HepG2 (cell line): ENCODE measurements around the gene SEMA4C.

Source experiments
- ASH2L ChIP-seq: fragments of 300-600, 200-600 bp; sonication (generic); IDR thresholded peaks from 2 replicates; pipeline ENCODE4 v1.7.0; 2017; ENCODE audit warnings: low read depth, mild to moderate bottlenecking, moderate library complexity, mixed read lengths, low read length; ENCODE audit not compliant: insufficient read length
- CREB1 ChIP-seq, 2 experiments: fragments of 450-650 bp in 1 of 2; IDR thresholded peaks; 2 replicates each; pipeline ENCODE4 v1.6.1; 2016 to 2017; ENCODE audit warnings: control low read depth in 1 of 2, mild to moderate bottlenecking in 1 of 2, missing compliant biosample characterization in 1 of 2, missing genetic modification characterization in 1 of 2
- HOXA7 ChIP-seq: sonication (generic); formaldehyde crosslinking; IDR thresholded peaks from 2 replicates; pipeline ENCODE4 v1.8.1; 2022; ENCODE audit warnings: mild to moderate bottlenecking, missing genetic modification reagents, moderate library complexity
- SRF ChIP-seq: IDR thresholded peaks from 2 replicates; pipeline ENCODE4 v1.6.1; 2011; ENCODE audit warnings: mild to moderate bottlenecking, low read depth, low read length, moderate library complexity
- ZNF274 ChIP-seq: sonication (generic); formaldehyde crosslinking; IDR thresholded peaks from 2 replicates; pipeline ENCODE4 v1.5.1; 2020; ENCODE audit warnings: mild to moderate bottlenecking, missing genetic modification reagents
- ZNF552 ChIP-seq: sonication (generic); formaldehyde crosslinking; IDR thresholded peaks from 2 replicates; pipeline ENCODE4 v1.9.0; 2022; ENCODE audit warnings: missing genetic modification reagents, mild to moderate bottlenecking, borderline replicate concordance
- TF ChIP-seq, protein P1 (sequence below): sonication (generic); formaldehyde crosslinking; IDR thresholded peaks from 2 replicates; pipeline ENCODE4 v1.5.1; 2020; ENCODE audit warnings: missing genetic modification reagents, mild to moderate bottlenecking, borderline replicate concordance
- TF ChIP-seq, protein P2 (sequence below): sonication (generic); formaldehyde crosslinking; IDR thresholded peaks from 2 replicates; pipeline ENCODE4 v1.5.0; 2020; ENCODE audit warnings: mild to moderate bottlenecking, missing genetic modification reagents, moderate library complexity

DNA sequence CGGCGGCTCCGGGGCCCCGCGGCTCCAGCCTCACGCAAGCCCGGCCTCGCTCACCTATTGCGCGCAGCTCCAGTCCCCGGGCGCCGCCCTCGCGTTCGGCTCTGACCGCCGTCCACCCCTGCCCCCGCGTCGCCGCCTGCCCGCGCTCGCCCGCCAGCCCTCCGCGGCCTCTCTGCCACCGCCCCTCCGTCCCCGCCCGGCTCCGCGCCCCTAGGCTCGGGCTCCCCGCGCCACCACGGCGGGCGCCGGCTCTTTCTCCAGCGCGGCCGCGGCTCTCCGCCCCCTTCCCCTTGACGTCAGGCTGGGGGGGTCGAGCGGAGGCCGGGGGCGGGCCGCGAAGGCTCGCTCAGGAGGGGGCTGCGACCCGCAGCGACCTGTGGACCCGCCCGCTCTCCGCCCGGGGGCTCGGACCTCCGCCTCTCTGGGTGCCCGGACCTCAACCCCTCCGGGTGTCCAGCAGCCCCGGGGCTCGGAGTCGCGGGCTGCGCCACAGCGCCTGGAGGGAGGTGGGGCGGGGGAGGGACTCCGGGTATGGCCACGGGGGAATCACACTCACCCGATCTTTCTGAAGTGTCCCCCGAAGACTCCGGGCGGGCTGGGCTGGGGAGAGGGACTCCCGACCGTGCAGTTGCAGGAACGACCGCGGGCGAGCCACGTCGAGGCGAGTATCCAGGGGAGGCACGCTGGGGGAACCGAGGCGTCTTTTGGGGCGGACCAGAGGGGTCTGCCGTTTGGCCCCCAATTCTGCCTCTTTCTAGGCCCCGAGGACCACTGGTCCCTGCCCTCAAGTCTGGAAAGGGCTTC lies at the start of gene SEMA4C:
- TF ChIP-seq HOXA7 (CRISPR knock-in tag): no peak
- no peak for TF ChIP-seq ZNF274 (CRISPR knock-in tag)
- TF ChIP-seq, protein P1, sequence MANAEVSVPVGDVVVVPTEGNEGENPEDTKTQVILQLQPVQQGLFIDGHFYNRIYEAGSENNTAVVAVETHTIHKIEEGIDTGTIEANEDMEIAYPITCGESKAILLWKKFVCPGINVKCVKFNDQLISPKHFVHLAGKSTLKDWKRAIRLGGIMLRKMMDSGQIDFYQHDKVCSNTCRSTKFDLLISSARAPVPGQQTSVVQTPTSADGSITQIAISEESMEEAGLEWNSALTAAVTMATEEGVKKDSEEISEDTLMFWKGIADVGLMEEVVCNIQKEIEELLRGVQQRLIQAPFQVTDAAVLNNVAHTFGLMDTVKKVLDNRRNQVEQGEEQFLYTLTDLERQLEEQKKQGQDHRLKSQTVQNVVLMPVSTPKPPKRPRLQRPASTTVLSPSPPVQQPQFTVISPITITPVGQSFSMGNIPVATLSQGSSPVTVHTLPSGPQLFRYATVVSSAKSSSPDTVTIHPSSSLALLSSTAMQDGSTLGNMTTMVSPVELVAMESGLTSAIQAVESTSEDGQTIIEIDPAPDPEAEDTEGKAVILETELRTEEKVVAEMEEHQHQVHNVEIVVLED (CRISPR knock-in tag): peak; percentile 65; the same call in 1 of the 2 replicates
- no peak for TF ChIP-seq ZNF552
- no peak for TF ChIP-seq ASH2L
- TF ChIP-seq CREB1 (IDR thresholded peaks at IDR 0.05): peak; percentile 6; the same call in 1 of the 2 replicates
- no peak for TF ChIP-seq CREB1 (CRISPR knock-in tag; IDR thresholded peaks at IDR 0.05)
- no peak for TF ChIP-seq SRF
- TF ChIP-seq, protein P2, sequence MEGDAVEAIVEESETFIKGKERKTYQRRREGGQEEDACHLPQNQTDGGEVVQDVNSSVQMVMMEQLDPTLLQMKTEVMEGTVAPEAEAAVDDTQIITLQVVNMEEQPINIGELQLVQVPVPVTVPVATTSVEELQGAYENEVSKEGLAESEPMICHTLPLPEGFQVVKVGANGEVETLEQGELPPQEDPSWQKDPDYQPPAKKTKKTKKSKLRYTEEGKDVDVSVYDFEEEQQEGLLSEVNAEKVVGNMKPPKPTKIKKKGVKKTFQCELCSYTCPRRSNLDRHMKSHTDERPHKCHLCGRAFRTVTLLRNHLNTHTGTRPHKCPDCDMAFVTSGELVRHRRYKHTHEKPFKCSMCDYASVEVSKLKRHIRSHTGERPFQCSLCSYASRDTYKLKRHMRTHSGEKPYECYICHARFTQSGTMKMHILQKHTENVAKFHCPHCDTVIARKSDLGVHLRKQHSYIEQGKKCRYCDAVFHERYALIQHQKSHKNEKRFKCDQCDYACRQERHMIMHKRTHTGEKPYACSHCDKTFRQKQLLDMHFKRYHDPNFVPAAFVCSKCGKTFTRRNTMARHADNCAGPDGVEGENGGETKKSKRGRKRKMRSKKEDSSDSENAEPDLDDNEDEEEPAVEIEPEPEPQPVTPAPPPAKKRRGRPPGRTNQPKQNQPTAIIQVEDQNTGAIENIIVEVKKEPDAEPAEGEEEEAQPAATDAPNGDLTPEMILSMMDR (CRISPR knock-in tag): peak; percentile 29; the same call in 1 of the 2 replicates
